Sigmoid colon (tissue), 4 donors: ENCODE data around the gene NEB.

Experiments used
- CTCF ChIP-seq, 4 experiments: fragments of 450-650 bp in 3 of 4; fragments of 200-600 bp in 1 of 4; IDR thresholded peaks; one replicate each; pipeline ENCODE4 v1.5.1; 2016 to 2019; ENCODE audit warnings: antibody characterized with exemption in 4 of 4, mild to moderate bottlenecking in 3 of 4, moderate library complexity in 2 of 4
- EP300 ChIP-seq, 4 donors: sonication (generic); formaldehyde crosslinking; IDR thresholded peaks; one replicate each; pipeline ENCODE4 v1.6.1; 2017; ENCODE audit warnings: antibody characterized with exemption in 4 of 4
- POLR2A ChIP-seq, 2 donors: fragments of 450-650 bp; IDR thresholded peaks; one replicate each; pipeline ENCODE4 v1.6.1; 2016; ENCODE audit warnings: antibody characterized with exemption in 2 of 2, mild to moderate bottlenecking in 2 of 2, moderate library complexity in 2 of 2

DNA sequence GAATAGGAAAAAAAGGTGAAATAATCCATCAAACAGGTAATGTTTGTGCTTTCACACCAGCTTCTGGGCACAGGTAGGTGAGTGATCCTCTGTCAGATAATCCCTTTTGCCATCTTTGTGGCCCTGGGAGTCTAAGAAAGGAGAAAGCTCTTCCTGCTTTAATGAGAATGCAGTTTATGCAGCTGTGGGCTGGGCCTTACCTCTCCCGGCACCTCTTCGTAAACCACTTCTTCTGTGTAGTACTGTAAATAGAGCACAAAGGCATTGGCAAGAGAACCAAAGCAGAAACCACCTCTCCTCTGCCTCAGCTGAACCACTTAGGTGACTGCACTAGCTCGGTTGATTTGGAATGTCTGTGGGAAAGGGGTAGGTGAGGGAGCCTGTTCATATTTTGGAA is 4.9 kb downstream of the NEB start:
- TF ChIP-seq CTCF (IDR thresholded peaks at IDR 0.05) (no peak), POLR2A (IDR thresholded peaks at IDR 0.05) (no peak), EP300 (IDR thresholded peaks at IDR 0.05) (no peak)
